ENCODE results near the gene PANK3.
"Not testable (repeated sequence)": the region's sequence is repeated elsewhere in the genome, so short reads cannot be mapped to it uniquely, and the experiment has no call there.

The PANK3 gene

GRCh38 chr5:168592014-168592368, 12.8 kb upstream of the PANK3 start:
- DNase-seq (ENCODE audit: low read depth): no peak

GRCh38 chr5:168591302-168592013, 12.3 kb upstream of the PANK3 start:
- DNase-seq (ENCODE audit: low read depth): no peak

GRCh38 chr5:168590666-168591065, 11.5 kb upstream of the PANK3 start:
- DNase-seq (ENCODE audit: low read depth): no peak

GRCh38 chr5:168587987-168588386, 8.8 kb upstream of the PANK3 start:
- no peak for DNase-seq (ENCODE audit: low read depth)

GRCh38 chr5:168585119-168585856, 6.1 kb upstream of the PANK3 start:
- DNase-seq (ENCODE audit: low read depth): no peak

GRCh38 chr5:168583742-168584482, 4.7 kb upstream of the PANK3 start:
- DNase-seq (ENCODE audit: low read depth): no peak

GRCh38 chr5:168580814-168581469, 1.8 kb upstream of the PANK3 start:
- DNase-seq (ENCODE audit: low read depth): not testable (repeated sequence)

- DNase-seq (ENCODE audit: low read depth): no peak
Measured at GRCh38 chr5:168580227-168580508, 1.0 kb upstream of the PANK3 start.

GRCh38 chr5:168579488-168580226, 489 bp upstream of the PANK3 start:
- peak; percentile 93 for DNase-seq (ENCODE audit: low read depth)

GRCh38 chr5:168578006-168578405, 1.2 kb downstream of the PANK3 start:
- no peak for DNase-seq (ENCODE audit: low read depth)

- no peak for DNase-seq (ENCODE audit: low read depth)
Measured at GRCh38 chr5:168575391-168576372, 3.5 kb downstream of the PANK3 start.

- DNase-seq (ENCODE audit: low read depth): not testable (repeated sequence)
Measured at GRCh38 chr5:168574156-168574555, 5.0 kb downstream of the PANK3 start.

GRCh38 chr5:168573663-168574062, 5.5 kb downstream of the PANK3 start:
- DNase-seq (ENCODE audit: low read depth): not testable (repeated sequence)

- DNase-seq (ENCODE audit: low read depth): no peak
Measured at GRCh38 chr5:168570490-168571328, 8.5 kb downstream of the PANK3 start.

GRCh38 chr5:168568738-168569137, 10.4 kb downstream of the PANK3 start:
- no peak for DNase-seq (ENCODE audit: low read depth)

- DNase-seq (ENCODE audit: low read depth): no peak
Measured at GRCh38 chr5:168563959-168564358, 15.2 kb downstream of the PANK3 start.

- DNase-seq (ENCODE audit: low read depth): no peak
Measured at GRCh38 chr5:168562279-168562678, 16.9 kb downstream of the PANK3 start.

- no peak for DNase-seq (ENCODE audit: low read depth)
Measured at GRCh38 chr5:168557389-168557788, 21.8 kb downstream of the PANK3 start.

- no peak for DNase-seq (ENCODE audit: low read depth)
Measured at GRCh38 chr5:168553377-168554130, 25.6 kb downstream of the PANK3 start.

Data from activated T-cell treated with anti-CD3 and anti-CD28 coated beads for 1 hour (primary cell).